Measurements from ENCODE around the gene SLC46A2. TPM values are rescaled to one million over a fixed set of nuclear protein-coding genes. Genes with fewer than 3 reads are reported as not detected.

SLC46A2 gene
- total and polyA plus RNA-seq, 9 of the 15 experiments (the other 6 are each of a cell fraction or from before 2014, with no cell fraction given): not detected

GRCh38 chr9:112933696-112934095, 43.0 kb upstream of the SLC46A2 start:
- in situ Hi-C loops (cut with MboI): no loop called here
- Histone ChIP-seq H3K9ac (ENCODE audit: insufficient read depth in 1 of 2, low read depth in 2 of 2, low read length in 2 of 2) (no peak overlapping the region), H3K36me3 (ENCODE audit: control insufficient read depth, insufficient read depth, low read length) (no peaks in the 10 kb centered on the region), H3K79me2 (ENCODE audit: control insufficient read depth, insufficient read depth, low read length) (no peaks in the 10 kb centered on the region), H3K4me2 (ENCODE audit: insufficient read depth, low read length) (no peak overlapping the region), H3K4me3 (no peak overlapping the region), H2AFZ (ENCODE audit: low read depth, low read length) (no peak overlapping the region), H3K9me1 (ENCODE audit: control insufficient read depth, insufficient read depth, low read length) (no peaks in the 10 kb centered on the region), H3K4me1 (replicated peaks in 1 of 2; ENCODE audit: control insufficient read depth in 2 of 2, insufficient read depth in 2 of 2, low read length in 2 of 2) (no peaks in the 10 kb centered on the region), H3K27me3 (ENCODE audit: control insufficient read depth in 2 of 2, insufficient read depth in 2 of 2, low read length in 2 of 2) (peaks cover 3 to 23% of the 10 kb centered on the region in 2 experiments; a peak in 4 of 5 replicates), H3K9me3 (replicated peaks; ENCODE audit: control insufficient read depth, insufficient read depth, low read depth, low read length) (no peaks in the 10 kb centered on the region), H3K27ac (ENCODE audit: extremely low read depth, low read depth, low read length) (no peak overlapping the region), H4K20me1 (replicated peaks; ENCODE audit: control insufficient read depth, insufficient read depth, low read length) (no peaks in the 10 kb centered on the region)
- DNase-seq (ENCODE audit: extremely low read depth in 1 of 4, low spot score in 3 of 4): no peak
- ChIA-PET POLR2A (no interaction called here), CTCF (ENCODE audit: low intra/inter-chr PET ratio) (no interaction called here)
- intact Hi-C loops (cut with micrococcal nuclease): no loop called here
- no TSS peak for BruUV-seq (replicated peaks)
- WGBS (ENCODE audit: insufficient coverage, low coverage, missing lambda C conversion rate): 0% methylated on average over 2 of the region's 2 CpGs
- FAIRE-seq: no peak
- ATAC-seq: no peak
- TF ChIP-seq, protein P1, sequence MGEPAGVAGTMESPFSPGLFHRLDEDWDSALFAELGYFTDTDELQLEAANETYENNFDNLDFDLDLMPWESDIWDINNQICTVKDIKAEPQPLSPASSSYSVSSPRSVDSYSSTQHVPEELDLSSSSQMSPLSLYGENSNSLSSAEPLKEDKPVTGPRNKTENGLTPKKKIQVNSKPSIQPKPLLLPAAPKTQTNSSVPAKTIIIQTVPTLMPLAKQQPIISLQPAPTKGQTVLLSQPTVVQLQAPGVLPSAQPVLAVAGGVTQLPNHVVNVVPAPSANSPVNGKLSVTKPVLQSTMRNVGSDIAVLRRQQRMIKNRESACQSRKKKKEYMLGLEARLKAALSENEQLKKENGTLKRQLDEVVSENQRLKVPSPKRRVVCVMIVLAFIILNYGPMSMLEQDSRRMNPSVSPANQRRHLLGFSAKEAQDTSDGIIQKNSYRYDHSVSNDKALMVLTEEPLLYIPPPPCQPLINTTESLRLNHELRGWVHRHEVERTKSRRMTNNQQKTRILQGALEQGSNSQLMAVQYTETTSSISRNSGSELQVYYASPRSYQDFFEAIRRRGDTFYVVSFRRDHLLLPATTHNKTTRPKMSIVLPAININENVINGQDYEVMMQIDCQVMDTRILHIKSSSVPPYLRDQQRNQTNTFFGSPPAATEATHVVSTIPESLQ (CRISPR knock-in tag; IDR thresholded peaks at IDR 0.05): no peak
- TF ChIP-seq THAP7 (CRISPR knock-in tag; IDR thresholded peaks at IDR 0.05): no peak
- TF ChIP-seq, protein P2, sequence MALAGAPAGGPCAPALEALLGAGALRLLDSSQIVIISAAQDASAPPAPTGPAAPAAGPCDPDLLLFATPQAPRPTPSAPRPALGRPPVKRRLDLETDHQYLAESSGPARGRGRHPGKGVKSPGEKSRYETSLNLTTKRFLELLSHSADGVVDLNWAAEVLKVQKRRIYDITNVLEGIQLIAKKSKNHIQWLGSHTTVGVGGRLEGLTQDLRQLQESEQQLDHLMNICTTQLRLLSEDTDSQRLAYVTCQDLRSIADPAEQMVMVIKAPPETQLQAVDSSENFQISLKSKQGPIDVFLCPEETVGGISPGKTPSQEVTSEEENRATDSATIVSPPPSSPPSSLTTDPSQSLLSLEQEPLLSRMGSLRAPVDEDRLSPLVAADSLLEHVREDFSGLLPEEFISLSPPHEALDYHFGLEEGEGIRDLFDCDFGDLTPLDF (CRISPR knock-in tag; IDR thresholded peaks at IDR 0.05): no peak
- TF ChIP-seq TOE1 (IDR thresholded peaks at IDR 0.05; ENCODE audit: borderline replicate concordance): no peak
- no peak for TF ChIP-seq TOE1 (CRISPR knock-in tag; IDR thresholded peaks at IDR 0.05; ENCODE audit: borderline replicate concordance, low read depth)
- TF ChIP-seq ZNF41 (CRISPR knock-in tag; conservative IDR thresholded peaks at IDR 0.05): no peak
- no peak for TF ChIP-seq ATF2 (CRISPR knock-in tag; IDR thresholded peaks at IDR 0.05)
- TF ChIP-seq ZNF695 (CRISPR knock-in tag; IDR thresholded peaks at IDR 0.05): no peak
- no peak for TF ChIP-seq SAFB2 (IDR thresholded peaks at IDR 0.05; ENCODE audit: borderline replicate concordance, low read depth, low read length, severe bottlenecking)
- TF ChIP-seq COPS2 (conservative IDR thresholded peaks at IDR 0.05): no peak
- no peak for TF ChIP-seq ILF3 (IDR thresholded peaks at IDR 0.05; ENCODE audit: borderline replicate concordance)
- TF ChIP-seq FOSL1 (tag; conservative IDR thresholded peaks at IDR 0.05): no peak
- no peak for TF ChIP-seq MED1 (CRISPR knock-in tag; IDR thresholded peaks at IDR 0.05; ENCODE audit: borderline replicate concordance)
- no peak for TF ChIP-seq HNRNPK (IDR thresholded peaks at IDR 0.05; ENCODE audit: low read depth, low read length, poor library complexity, severe bottlenecking)
- TF ChIP-seq POLR2B (IDR thresholded peaks at IDR 0.05; ENCODE audit: low read depth, partially characterized antibody): no peak
